ENCODE data around the gene KIAA0753.

KIAA0753 gene

GRCh38 chr17:6640536-6641246, at the start of gene KIAA0753, which contains the start of gene TXNDC17:
TSS of gene KIAA0753 (minus strand) at chr17:6640711. CDS start at chr17:6635103, 5,608 bp downstream.
TSS of gene TXNDC17 (plus strand) at chr17:6641060. CDS start at chr17:6641083, 23 bp downstream.
- peak; percentile 97 for DNase-seq

GRCh38 chr17:6688944-6689343, 48.4 kb upstream of the KIAA0753 start:
- no peak for DNase-seq

- DNase-seq, result no peak
These were observed 45.5 kb upstream of the KIAA0753 start for GRCh38 chr17:6686026-6686425.

- no peak for DNase-seq
These were observed 44.6 kb upstream of the KIAA0753 start for GRCh38 chr17:6684881-6685767.

GRCh38 chr17:6684460-6684783, 43.9 kb upstream of the KIAA0753 start:
- no peak for DNase-seq

- no peak for DNase-seq
These were observed 43.4 kb upstream of the KIAA0753 start for GRCh38 chr17:6683730-6684459.

GRCh38 chr17:6683081-6683684, 42.7 kb upstream of the KIAA0753 start:
- DNase-seq, result no peak

- no peak for DNase-seq
These were observed 41.8 kb upstream of the KIAA0753 start for GRCh38 chr17:6682339-6682738.

- DNase-seq, result no peak
These were observed 41.2 kb upstream of the KIAA0753 start for GRCh38 chr17:6681671-6682070.

GRCh38 chr17:6681176-6681575, 40.7 kb upstream of the KIAA0753 start:
- DNase-seq, result no peak

GRCh38 chr17:6679241-6679640, 38.7 kb upstream of the KIAA0753 start:
- no peak for DNase-seq

- DNase-seq, result no peak
These were observed 37.4 kb upstream of the KIAA0753 start for GRCh38 chr17:6677946-6678345.

GRCh38 chr17:6677158-6677831, 36.8 kb upstream of the KIAA0753 start:
- DNase-seq, result no peak

GRCh38 chr17:6676802-6677157, 36.3 kb upstream of the KIAA0753 start:
- no peak for DNase-seq

GRCh38 chr17:6675201-6675825, 34.8 kb upstream of the KIAA0753 start:
- DNase-seq, result no peak

- no peak for DNase-seq
These were observed 34.1 kb upstream of the KIAA0753 start for GRCh38 chr17:6674586-6674985.

GRCh38 chr17:6671431-6671830, 30.9 kb upstream of the KIAA0753 start:
- no peak for DNase-seq

GRCh38 chr17:6670999-6671398, 30.5 kb upstream of the KIAA0753 start:
- no peak for DNase-seq

GRCh38 chr17:6670571-6670970, 30.1 kb upstream of the KIAA0753 start:
- no peak for DNase-seq

GRCh38 chr17:6669479-6670212, 29.1 kb upstream of the KIAA0753 start:
- no peak for DNase-seq

- DNase-seq, result no peak
These were observed 28.4 kb upstream of the KIAA0753 start for GRCh38 chr17:6668727-6669425.
